OCI-LY1 (cell line): ENCODE data around the gene TRIM31.
"Not testable (repeated sequence)": the region's sequence is repeated elsewhere in the genome, so short reads cannot be mapped to it uniquely, and the experiment has no call there.

Experiments used
- CTCF ChIP-seq: fragments of 200-600 bp; sonication (generic), shearing (Covaris generic); IDR thresholded peaks from 2 replicates; pipeline ENCODE4 v1.5.1; 2017; ENCODE audit warnings: mild to moderate bottlenecking, antibody characterized with exemption, low read length, moderate library complexity, mixed read lengths
- EZH2 ChIP-seq: fragments of 200-600 bp; sonication (generic), shearing (Covaris generic); IDR thresholded peaks from 2 replicates; pipeline ENCODE4 v1.8.0; 2017; ENCODE audit warnings: borderline replicate concordance, mixed run types, mild to moderate bottlenecking, antibody characterized with exemption, low read length, moderate library complexity, mixed read lengths

DNA sequence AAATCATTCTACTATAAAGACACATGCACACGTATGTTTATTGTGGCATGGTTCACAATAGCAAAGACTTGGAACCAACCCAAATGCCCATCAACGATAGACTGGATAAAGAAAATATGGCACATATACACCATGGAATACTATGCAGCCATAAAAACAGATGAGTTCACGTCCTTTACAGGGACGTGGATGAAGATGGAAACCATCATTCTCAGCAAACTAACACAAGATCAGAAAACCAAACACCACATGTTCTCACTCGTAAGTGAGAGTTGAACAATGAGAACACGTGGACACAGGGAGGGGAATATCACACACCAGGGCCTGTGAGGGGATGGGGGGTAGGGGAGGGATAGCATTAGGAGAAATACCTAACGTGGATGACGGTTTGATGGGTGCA lies 27.4 kb upstream of the TRIM31 start:
- not testable (repeated sequence) for TF ChIP-seq EZH2, CTCF
